22Rv1 (cell line): ENCODE data around the gene SALL1.

Source experiments
- H3K27ac ChIP-seq: fragments of 450-650 bp; 2 replicates; pipeline ENCODE4 v1.5.1; 2017
- ZFX ChIP-seq: fragments of 450-650 bp; IDR thresholded peaks from 2 replicates; pipeline ENCODE4 v1.6.1; 2017; ENCODE audit warnings: antibody characterized with exemption, borderline replicate concordance
- TF ChIP-seq, protein P1 (sequence below): fragments of 450-650 bp; IDR thresholded peaks from 2 replicates; pipeline ENCODE4 v1.5.1; 2017; ENCODE audit warnings: mild to moderate bottlenecking

The SALL1 gene

DNA sequence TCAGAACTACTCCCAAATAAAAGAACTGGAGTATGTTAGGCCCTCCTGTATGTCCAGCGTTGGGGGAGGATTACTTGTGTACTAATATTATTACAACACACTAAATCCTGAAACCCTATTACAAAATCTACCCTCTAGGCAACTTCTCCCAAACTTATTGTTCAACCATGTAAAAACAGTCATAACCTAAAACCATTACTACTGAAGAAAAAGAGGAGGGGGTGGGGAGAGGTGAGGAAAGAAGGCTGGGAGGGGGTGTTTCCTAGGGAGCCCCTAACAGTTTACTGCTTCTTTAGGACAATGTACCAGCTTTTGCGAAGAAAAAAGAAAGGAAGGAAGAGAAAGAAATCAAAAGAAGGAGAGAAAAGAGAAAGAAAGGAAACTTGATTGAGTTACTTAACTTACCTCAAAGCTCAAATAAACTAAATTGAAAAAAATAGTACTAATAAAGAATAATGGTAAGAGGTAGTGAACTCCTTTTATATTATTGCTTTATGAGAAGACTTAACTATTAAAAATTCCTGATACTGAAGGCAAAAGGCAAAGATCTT lies 2.3 kb downstream of the SALL1 start:
- no peak overlapping the region for H3K27ac ChIP-seq
- TF ChIP-seq, protein P1, sequence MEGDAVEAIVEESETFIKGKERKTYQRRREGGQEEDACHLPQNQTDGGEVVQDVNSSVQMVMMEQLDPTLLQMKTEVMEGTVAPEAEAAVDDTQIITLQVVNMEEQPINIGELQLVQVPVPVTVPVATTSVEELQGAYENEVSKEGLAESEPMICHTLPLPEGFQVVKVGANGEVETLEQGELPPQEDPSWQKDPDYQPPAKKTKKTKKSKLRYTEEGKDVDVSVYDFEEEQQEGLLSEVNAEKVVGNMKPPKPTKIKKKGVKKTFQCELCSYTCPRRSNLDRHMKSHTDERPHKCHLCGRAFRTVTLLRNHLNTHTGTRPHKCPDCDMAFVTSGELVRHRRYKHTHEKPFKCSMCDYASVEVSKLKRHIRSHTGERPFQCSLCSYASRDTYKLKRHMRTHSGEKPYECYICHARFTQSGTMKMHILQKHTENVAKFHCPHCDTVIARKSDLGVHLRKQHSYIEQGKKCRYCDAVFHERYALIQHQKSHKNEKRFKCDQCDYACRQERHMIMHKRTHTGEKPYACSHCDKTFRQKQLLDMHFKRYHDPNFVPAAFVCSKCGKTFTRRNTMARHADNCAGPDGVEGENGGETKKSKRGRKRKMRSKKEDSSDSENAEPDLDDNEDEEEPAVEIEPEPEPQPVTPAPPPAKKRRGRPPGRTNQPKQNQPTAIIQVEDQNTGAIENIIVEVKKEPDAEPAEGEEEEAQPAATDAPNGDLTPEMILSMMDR = no peak
- no peak for TF ChIP-seq ZFX

DNA sequence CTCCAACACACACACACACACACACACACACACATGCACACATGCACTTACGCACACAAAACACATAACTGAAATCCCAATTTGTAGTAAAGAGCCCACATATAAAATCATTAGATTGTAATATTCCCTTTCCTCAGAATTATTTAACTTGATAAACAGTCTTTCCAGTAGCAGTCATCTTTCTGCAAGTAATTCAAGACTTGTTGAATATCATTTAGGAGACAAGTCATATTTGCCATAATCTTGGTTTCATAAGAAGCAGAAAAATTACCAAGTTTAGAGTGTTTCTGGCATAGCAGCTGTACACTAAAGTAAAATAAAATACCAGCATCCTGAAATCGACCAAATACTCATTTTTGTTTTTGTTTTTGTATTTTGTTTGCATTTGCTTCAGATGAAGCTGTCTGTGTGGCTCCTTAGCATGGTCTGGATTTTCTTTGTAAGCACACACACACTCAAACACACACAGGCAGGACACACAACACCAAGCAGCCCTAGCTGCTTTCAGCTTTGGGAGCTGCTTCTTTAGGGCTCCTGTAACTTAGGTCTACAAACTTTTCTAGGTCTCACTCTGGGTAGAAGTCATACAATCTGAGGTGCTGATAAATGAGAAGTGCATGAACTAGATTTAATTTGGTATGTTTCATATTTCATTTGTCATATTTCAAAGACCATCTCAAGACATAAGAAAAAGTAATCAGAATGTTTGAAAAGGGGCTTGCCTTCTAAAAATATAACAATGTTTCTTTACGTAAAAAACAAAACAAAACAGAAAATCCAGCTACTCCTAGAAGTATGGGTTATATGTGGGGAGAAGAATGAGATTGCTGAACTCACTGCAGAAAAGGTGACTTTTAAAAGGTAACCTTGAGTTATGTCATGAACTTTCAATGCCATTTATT lies 3.0 kb downstream of the SALL1 start:
- H3K27ac ChIP-seq = no peak overlapping the region
- TF ChIP-seq, protein P1 = no peak
- no peak for TF ChIP-seq ZFX

DNA sequence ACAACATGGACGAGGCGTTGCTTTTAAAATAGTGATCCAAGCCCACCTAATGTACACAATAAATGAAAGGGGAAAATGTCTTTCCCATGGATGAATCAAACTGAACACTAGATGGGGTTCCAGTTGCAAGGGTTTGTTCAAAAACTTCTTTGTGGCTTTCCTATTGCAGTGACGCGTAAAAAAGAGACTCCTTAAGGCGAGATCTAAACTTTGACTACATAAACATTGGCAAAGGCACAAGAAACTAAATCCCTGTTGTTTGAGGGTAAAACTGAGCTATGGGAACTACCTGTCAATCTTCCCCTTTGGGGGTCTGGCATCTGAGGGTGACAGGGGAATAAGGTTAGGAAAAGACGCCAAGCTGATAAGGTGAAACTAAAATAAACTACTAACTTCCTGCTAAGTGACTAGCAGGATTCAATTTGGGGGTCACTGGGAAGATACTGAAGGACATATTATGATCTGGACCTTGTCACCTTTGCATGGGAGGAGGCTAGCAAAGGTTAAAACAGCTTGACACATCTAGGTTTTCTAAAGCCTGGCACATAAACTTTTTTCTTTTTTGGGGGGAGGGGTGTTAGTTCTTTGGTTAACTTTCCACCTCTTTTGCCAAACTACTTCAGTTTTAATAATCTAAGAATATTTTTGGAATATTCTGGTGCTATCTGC lies 4.7 kb downstream of the SALL1 start:
- TF ChIP-seq, protein P1 = no peak
- no peak for TF ChIP-seq ZFX
- H3K27ac ChIP-seq = no peak overlapping the region

DNA sequence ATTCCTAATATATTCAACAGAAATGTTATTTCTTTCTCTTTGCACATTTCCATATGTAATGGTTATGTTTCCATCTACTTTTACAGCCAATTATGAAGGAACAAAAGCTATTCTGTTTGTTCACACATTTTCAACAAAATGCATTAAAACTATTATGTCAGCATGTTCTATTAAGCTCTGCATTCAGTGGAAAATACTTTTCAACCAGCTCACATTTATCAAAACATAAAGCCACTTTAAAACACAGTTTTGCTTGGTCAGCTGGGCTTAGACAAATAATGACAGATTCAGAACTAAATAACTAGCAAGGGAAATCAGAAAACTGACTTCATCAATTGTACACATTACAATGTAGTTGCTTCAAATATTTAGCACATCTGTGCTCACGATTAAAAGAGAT lies 6.9 kb downstream of the SALL1 start:
- TF ChIP-seq, protein P1 = no peak
- no peak for TF ChIP-seq ZFX
- no peak overlapping the region for H3K27ac ChIP-seq

DNA sequence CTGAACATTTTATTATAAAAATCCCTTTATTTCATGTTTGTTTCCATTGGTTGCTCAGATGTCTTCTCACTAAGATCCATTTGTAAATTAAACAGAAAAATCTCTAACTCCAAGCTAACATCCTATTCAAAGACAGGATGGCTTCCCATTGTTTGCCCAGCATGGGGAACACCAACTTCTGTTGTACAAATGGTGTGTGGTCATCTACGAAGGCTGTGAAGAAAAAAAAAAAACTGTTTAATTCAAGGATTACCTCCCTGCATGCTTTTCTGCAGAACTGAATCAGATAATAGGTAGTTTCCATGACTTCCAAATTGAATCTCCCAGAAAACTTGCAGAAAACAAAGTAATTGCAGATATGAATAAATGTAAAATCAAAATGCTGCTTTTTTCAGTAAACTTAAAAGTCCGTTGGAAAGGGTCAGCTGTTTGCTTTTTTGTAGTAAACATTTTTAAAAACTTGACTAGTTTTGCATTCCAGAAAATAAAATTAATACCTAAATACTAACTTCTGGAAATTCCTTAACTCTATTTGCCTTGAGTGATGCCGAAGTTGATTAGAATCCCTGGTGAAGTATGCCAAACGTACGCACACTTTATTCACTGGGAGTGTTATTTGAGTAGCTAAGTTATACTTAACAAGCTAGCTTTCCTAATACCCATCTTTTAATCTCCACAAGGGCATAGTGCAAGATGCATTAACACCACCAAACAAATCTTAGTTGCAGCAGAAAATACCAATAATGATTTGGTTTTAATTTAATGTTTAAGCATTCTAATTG lies 7.7 kb downstream of the SALL1 start:
- H3K27ac ChIP-seq = no peak overlapping the region

DNA sequence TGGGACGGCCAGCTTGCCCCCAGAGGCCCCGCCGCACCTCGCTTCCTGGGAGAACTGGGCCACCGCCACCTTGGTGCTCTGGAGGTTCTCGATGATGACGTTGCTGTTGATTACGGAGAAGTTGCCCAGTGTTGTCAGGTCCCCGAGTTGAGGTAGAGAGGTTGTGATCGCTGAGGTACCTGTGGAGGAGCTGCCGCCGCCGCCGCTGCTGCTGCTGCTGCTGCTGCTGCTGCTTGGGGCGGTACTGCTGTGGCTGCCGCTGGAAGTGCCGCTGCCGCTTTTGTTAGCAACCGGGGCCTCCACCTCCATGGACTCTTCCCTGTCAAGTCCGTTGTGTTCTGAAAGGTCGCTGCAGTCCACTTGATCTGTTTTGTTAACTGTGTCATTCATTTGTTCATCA lies 9.5 kb downstream of the SALL1 start:
- H3K27ac ChIP-seq = no peak overlapping the region
- TF ChIP-seq, protein P1 = no peak

More for the DNA sequence above, 7.7 kb downstream of the SALL1 start:
- no peak for TF ChIP-seq ZFX
- TF ChIP-seq, protein P1 = no peak
